Inferior parietal cortex (tissue), 1 donor: Measurements from ENCODE around the gene CNTNAP2.
A peak's percentile ranks its signal among the peaks of the same experiment; 100 is the strongest.

ENCODE experiments used
- DNase-seq: peaks from one replicate; pipeline ENCODE4 v3.0.0-alpha.2; 2016; ENCODE audit errors: extremely low spot score

The CNTNAP2 gene

GRCh38 chr7:148336411-148336810 is 2219.8 kb downstream of the CNTNAP2 start:
- no peak for DNase-seq

GRCh38 chr7:148337246-148337965 is 2220.8 kb downstream of the CNTNAP2 start:
- DNase-seq = no peak

- no peak for DNase-seq
Observed at GRCh38 chr7:148337995-148338747, 2221.6 kb downstream of the CNTNAP2 start.

- no peak for DNase-seq
Observed at GRCh38 chr7:148340438-148341280, 2224.1 kb downstream of the CNTNAP2 start.

- no peak for DNase-seq
Observed at GRCh38 chr7:148344406-148344805, 2227.8 kb downstream of the CNTNAP2 start.

- DNase-seq = no peak
Observed at GRCh38 chr7:148347981-148348380, 2231.4 kb downstream of the CNTNAP2 start.

GRCh38 chr7:148348466-148348865 is 2231.9 kb downstream of the CNTNAP2 start:
- DNase-seq = no peak

- DNase-seq = no peak
Observed at GRCh38 chr7:148356303-148356702, 2239.7 kb downstream of the CNTNAP2 start.

- no peak for DNase-seq
Observed at GRCh38 chr7:148362541-148362940, 2245.9 kb downstream of the CNTNAP2 start.

- DNase-seq = no peak
Observed at GRCh38 chr7:148367731-148368475, 2251.3 kb downstream of the CNTNAP2 start.

GRCh38 chr7:148368562-148368961 is 2252.0 kb downstream of the CNTNAP2 start:
- no peak for DNase-seq

- no peak for DNase-seq
Observed at GRCh38 chr7:148371280-148371937, 2254.8 kb downstream of the CNTNAP2 start.

- DNase-seq = no peak
Observed at GRCh38 chr7:148374396-148375259, 2258.0 kb downstream of the CNTNAP2 start.

GRCh38 chr7:148379677-148380076 is 2263.1 kb downstream of the CNTNAP2 start:
- no peak for DNase-seq

- DNase-seq = no peak
Observed at GRCh38 chr7:148380596-148381419, 2264.2 kb downstream of the CNTNAP2 start.

GRCh38 chr7:148382596-148382995 is 2266.0 kb downstream of the CNTNAP2 start:
- no peak for DNase-seq

GRCh38 chr7:148383651-148384050 is 2267.1 kb downstream of the CNTNAP2 start:
- DNase-seq = no peak

- peak; percentile 80 for DNase-seq
Observed at GRCh38 chr7:148385009-148385682, 2268.5 kb downstream of the CNTNAP2 start.

GRCh38 chr7:148390381-148390780 is 2273.8 kb downstream of the CNTNAP2 start:
- no peak for DNase-seq
